Erythroblast (primary cell): ENCODE data around the gene ZMYM3.

Experiments
- GATA1 ChIP-seq: IDR thresholded peaks from 2 replicates; pipeline ENCODE4 v1.6.1; 2011; ENCODE audit warnings: low read depth, mild to moderate bottlenecking, control low read depth, low read length, moderate library complexity
- POLR2A ChIP-seq: IDR thresholded peaks from 2 replicates; pipeline ENCODE4 v1.6.1; 2011; ENCODE audit warnings: mild to moderate bottlenecking, low read length

- TF ChIP-seq POLR2A (no peak), GATA1 (no peak)
These were observed 17.1 kb downstream of the ZMYM3 start for GRCh38 chrX:71236836-71237235.
